HL-60 (cell line): Measurements from ENCODE around the gene UFC1.
"Not testable (repeated sequence)": the region's sequence is repeated elsewhere in the genome, so short reads cannot be mapped to it uniquely, and the experiment has no call there.

ENCODE experiments used
- DNase-seq, 2 experiments: peaks; one replicate each; pipeline ENCODE4 v3.0.0-alpha.2; 2010 to 2020; ENCODE audit warnings: low read depth in 1 of 2, low spot score in 1 of 2
- H3K27ac ChIP-seq: fragments of 250-450 bp; sonication (Bioruptor Pico); replicated peaks from 2 replicates; pipeline ENCODE4 v1.5.1; 2020; ENCODE audit warnings: mild to moderate bottlenecking, moderate library complexity
- H3K27me3 ChIP-seq: fragments of 250-450 bp; sonication (Bioruptor Pico); 2 replicates; pipeline ENCODE4 v1.5.1; 2021; ENCODE audit warnings: mild to moderate bottlenecking, moderate library complexity; ENCODE audit not compliant: insufficient read depth, poor library complexity, severe bottlenecking
- H3K4me3 ChIP-seq: replicated peaks from 2 replicates; pipeline ENCODE4 v1.5.1; 2011; ENCODE audit warnings: mild to moderate bottlenecking, control low read depth, low read length; ENCODE audit not compliant: insufficient read depth
- CTCF ChIP-seq: IDR thresholded peaks from one replicate; pipeline ENCODE4 v1.5.1; 2011; ENCODE audit warnings: low read length, control low read depth, inconsistent platforms; ENCODE audit not compliant: insufficient read depth
- GABPA ChIP-seq: IDR thresholded peaks from 2 replicates; pipeline ENCODE4 v1.6.1; 2012; ENCODE audit warnings: low read depth
- POLR2AphosphoS5 ChIP-seq: IDR thresholded peaks from 2 replicates; pipeline ENCODE4 v1.6.1; 2012; ENCODE audit warnings: low read depth
- REST ChIP-seq: IDR thresholded peaks from 2 replicates; pipeline ENCODE4 v1.6.1; 2012; ENCODE audit warnings: low read depth; ENCODE audit not compliant: insufficient replicate concordance
- SPI1 ChIP-seq: IDR thresholded peaks from 2 replicates; pipeline ENCODE4 v1.6.1; 2012; ENCODE audit warnings: low read depth, mild to moderate bottlenecking, borderline replicate concordance

The UFC1 gene

GRCh38 chr1:161114556-161114955 lies 39.2 kb upstream of the UFC1 start:
- no peak for DNase-seq
- Histone ChIP-seq H3K27me3 (no peaks in the 10 kb centered on the region), H3K4me3 (no peak overlapping the region), H3K27ac (no peak overlapping the region; the same call in 1 of the 2 replicates)
- TF ChIP-seq POLR2AphosphoS5 (no peak), GABPA (no peak)

GRCh38 chr1:161115132-161115711 lies 38.6 kb upstream of the UFC1 start:
- peak; percentile 49 to 72 for DNase-seq
- H3K27ac ChIP-seq: no peak overlapping the region; the same call in 1 of the 2 replicates
- H3K4me3 ChIP-seq: no peak overlapping the region

GRCh38 chr1:161115961-161116360 lies 37.8 kb upstream of the UFC1 start:
- not testable (repeated sequence) for H3K4me3 ChIP-seq, H3K27me3 ChIP-seq, DNase-seq
- peak overlapping the region; percentile 84; the same call in 1 of the 2 replicates for H3K27ac ChIP-seq

More at GRCh38 chr1:161115132-161115711, 38.6 kb upstream of the UFC1 start:
- H3K27me3 ChIP-seq: no peaks in the 10 kb centered on the region
- TF ChIP-seq SPI1 (no peak), POLR2AphosphoS5 (no peak), GABPA (no peak), REST (no peak), CTCF (no peak)

GRCh38 chr1:161117759-161118581 lies 35.8 kb upstream of the UFC1 start, which contains the start of the genes NIT1 and PFDN2:
Gene NIT1 (plus strand): TSS chr1:161118105. CDS start chr1:161118177, 72 bp downstream.
Gene PFDN2 (minus strand): TSS chr1:161118037. CDS start chr1:161118026, 11 bp downstream.
- H3K27me3 ChIP-seq: no peaks in the 10 kb centered on the region
- peak within 1 kb of the TSS; percentile 84 for H3K27ac ChIP-seq
- no peak for TF ChIP-seq CTCF
- TF ChIP-seq SPI1: no peak
- peak; percentile 91 for TF ChIP-seq POLR2AphosphoS5
- peak; percentile 84 for TF ChIP-seq GABPA
- TF ChIP-seq REST: peak; percentile 67
- DNase-seq: peak; percentile 83 to 85
- H3K4me3 ChIP-seq: peak within 1 kb of the TSS; percentile 98
